GM23248 (cell line): ENCODE results near the gene NSUN4. TPM values are rescaled to one million over a fixed set of nuclear protein-coding genes. Genes with fewer than 3 reads are reported as not detected.

Experiments used
- DNase-seq: peaks from one replicate; pipeline ENCODE4 v3.0.0-alpha.2; 2015
- H2AFZ ChIP-seq: fragments of 200-600 bp; sonication (generic); 2 replicates; pipeline ENCODE4 v1.6.1; 2016; ENCODE audit warnings: antibody characterized with exemption
- H3F3A ChIP-seq: fragments of 200-600 bp; sonication (generic); 2 replicates; pipeline ENCODE4 v1.6.1; 2016; ENCODE audit warnings: mild to moderate bottlenecking, antibody characterized with exemption, mixed run types; ENCODE audit not compliant: insufficient read depth
- H3K27ac ChIP-seq: fragments of 200-600 bp; sonication (generic); 2 replicates; pipeline ENCODE4 v1.5.1; 2016; ENCODE audit warnings: mild to moderate bottlenecking
- H3K27me3 ChIP-seq: fragments of 200-600 bp; sonication (generic); replicated peaks from 2 replicates; pipeline ENCODE4 v1.6.1; 2016; ENCODE audit warnings: mild to moderate bottlenecking; ENCODE audit not compliant: insufficient read depth
- H3K36me3 ChIP-seq: fragments of 200-600 bp; sonication (generic); 2 replicates; pipeline ENCODE4 v1.6.1; 2016; ENCODE audit warnings: low read depth, mild to moderate bottlenecking
- H3K4me1 ChIP-seq: fragments of 200-600 bp; sonication (generic); 2 replicates; pipeline ENCODE4 v1.6.1; 2016; ENCODE audit warnings: mild to moderate bottlenecking; ENCODE audit not compliant: insufficient read depth
- H3K4me2 ChIP-seq: fragments of 200-600 bp; sonication (generic); one replicate; pipeline ENCODE4 v1.6.1; 2016; ENCODE audit warnings: mild to moderate bottlenecking; ENCODE audit not compliant: unreplicated experiment
- H3K4me3 ChIP-seq: fragments of 200-600 bp; sonication (generic); 2 replicates; pipeline ENCODE4 v1.5.1; 2016; ENCODE audit warnings: mild to moderate bottlenecking
- H3K79me2 ChIP-seq: fragments of 200-600 bp; sonication (generic); 2 replicates; pipeline ENCODE4 v1.6.1; 2016; ENCODE audit warnings: mild to moderate bottlenecking; ENCODE audit not compliant: insufficient read depth
- H3K9ac ChIP-seq: fragments of 200-600 bp; sonication (generic); 2 replicates; pipeline ENCODE4 v1.6.1; 2016; ENCODE audit warnings: mild to moderate bottlenecking
- H3K9me2 ChIP-seq: fragments of 200-600 bp; sonication (generic); 2 replicates; pipeline ENCODE4 v1.6.1; 2016; ENCODE audit warnings: mixed run types, mild to moderate bottlenecking, moderate library complexity; ENCODE audit not compliant: insufficient read depth
- H3K9me3 ChIP-seq: fragments of 200-600 bp; sonication (generic); one replicate; pipeline ENCODE4 v1.6.1; 2017; ENCODE audit warnings: low read depth
- H4K20me1 ChIP-seq: fragments of 200-600 bp; sonication (generic); 2 replicates; pipeline ENCODE4 v1.6.0; 2016; ENCODE audit not compliant: insufficient read depth
- EZH2 ChIP-seq: fragments of 200-600 bp; sonication (generic); IDR thresholded peaks from 2 replicates; pipeline ENCODE4 v1.6.1; 2018; ENCODE audit warnings: antibody characterized with exemption, mild to moderate bottlenecking; ENCODE audit not compliant: insufficient read depth, poor library complexity, severe bottlenecking
- EZH2phosphoT487 ChIP-seq: fragments of 200-600 bp; sonication (generic); IDR thresholded peaks from 2 replicates; pipeline ENCODE4 v1.6.1; 2018; ENCODE audit warnings: antibody characterized with exemption, moderate library complexity, mild to moderate bottlenecking, low read depth; ENCODE audit not compliant: insufficient read depth
- WGBS, 2 experiments: methylation state at CpG; one replicate each; pipeline ENCODE4 v1.1.6; 2015 to 2017; ENCODE audit warnings: low lambda C conversion rate in 2 of 2, low coverage in 1 of 2; ENCODE audit errors: missing lambda C conversion rate in 2 of 2; 5-methylcytosine and 5-hydroxymethylcytosine counted together
- in situ Hi-C: fragments of 300-500 bp; cut with MboI; formaldehyde crosslinking; loops from 2 replicates; pipeline ENCODE4 v1.15.0; 2020
- polyA plus RNA-seq: library from polyadenylated mRNA; unstranded; fragments of >200 nt; fragmentation: Nextera tagmentation; extraction: Ambion mirVana; gene quantifications from 2 replicates; pipeline ENCODE4 v1.2.1, GENCODE V29; 2016
- total RNA-seq: library from RNA; depleted of rRNA; stranded (reverse); fragments of >200 nt; shearing (Covaris generic); gene quantifications from 2 replicates; pipeline ENCODE4 v1.2.3, GENCODE V29; 2014; rRNA removed

The NSUN4 gene
- total RNA-seq (11.7 and 12.5 TPM in 2 replicates), polyA plus RNA-seq (11.4 and 14.9 TPM in 2 replicates)

GRCh38 chr1:46340404-46341221, at the start of gene NSUN4:
TSS of gene NSUN4 (plus strand) at chr1:46340807. CDS start at chr1:46340827, 20 bp downstream.
- in situ Hi-C loops, result no loop called here
- Histone ChIP-seq H3K4me2 (peak within 1 kb of the TSS; percentile 74), H3K9ac (peak within 1 kb of the TSS; percentile 89), H3K4me1 (peaks cover 14% of the 10 kb centered on the region; the same call in 1 of the 2 replicates), H3F3A (peaks cover 24% of the 10 kb centered on the region; the same call in 1 of the 2 replicates), H3K79me2 (peaks cover 36% of the 10 kb centered on the region), H3K9me3 (no peaks in the 10 kb centered on the region), H3K27me3 (no peaks in the 10 kb centered on the region), H3K27ac (peak within 1 kb of the TSS; percentile 89), H4K20me1 (no peaks in the 10 kb centered on the region), H3K9me2 (no peaks in the 10 kb centered on the region), H3K36me3 (peaks cover 9% of the 10 kb centered on the region; the same call in 1 of the 2 replicates), H3K4me3 (peak within 1 kb of the TSS; percentile 79), H2AFZ (peak within 1 kb of the TSS; percentile 94)
- 1 to 2% methylated on average over 51 to 53 of the region's 53 CpGs for WGBS, 2 experiments
- TF ChIP-seq EZH2phosphoT487 (no peak), EZH2 (no peak)
- peak; percentile 99 for DNase-seq

DNA sequence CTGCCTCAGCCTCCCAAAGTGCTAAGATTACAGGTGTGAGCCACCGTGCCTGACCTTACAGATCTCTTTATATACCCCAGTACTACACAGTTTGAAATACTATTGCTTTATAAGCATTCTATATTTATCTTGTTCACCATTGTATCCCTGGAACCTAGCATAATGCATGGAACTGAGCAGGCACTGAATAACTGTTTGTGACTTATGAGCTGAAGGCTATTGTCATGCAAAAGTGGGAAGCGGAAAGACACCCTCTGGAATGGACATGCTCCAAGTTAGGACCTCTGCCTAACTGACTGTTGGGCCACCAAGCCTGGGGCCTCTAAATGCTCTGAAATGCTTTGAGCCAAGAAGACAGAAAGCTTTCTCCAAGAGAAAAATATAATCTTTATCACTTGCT, 45.3 kb upstream of the NSUN4 start:
- WGBS, 2 experiments, result 98 to 100% methylated on average over 2 of the region's 2 CpGs
- in situ Hi-C loops, result no loop called here
- TF ChIP-seq EZH2phosphoT487, result no peak
- TF ChIP-seq EZH2, result no peak
- Histone ChIP-seq H3K9me2 (no peaks in the 10 kb centered on the region), H3K36me3 (peaks cover 59% of the 10 kb centered on the region), H3F3A (peaks cover 31% of the 10 kb centered on the region), H3K4me3 (no peak overlapping the region), H3K27me3 (no peaks in the 10 kb centered on the region), H4K20me1 (no peaks in the 10 kb centered on the region; the same call in 1 of the 2 replicates), H3K79me2 (peaks cover 98% of the 10 kb centered on the region), H3K9ac (no peak overlapping the region), H3K9me3 (no peaks in the 10 kb centered on the region), H3K27ac (no peak overlapping the region), H2AFZ (no peak overlapping the region), H3K4me1 (0 out of 2 replicates have a peak, but pooled peaks cover 4% of the 10 kb centered on the region), H3K4me2 (no peak overlapping the region)
- DNase-seq, result no peak

DNA sequence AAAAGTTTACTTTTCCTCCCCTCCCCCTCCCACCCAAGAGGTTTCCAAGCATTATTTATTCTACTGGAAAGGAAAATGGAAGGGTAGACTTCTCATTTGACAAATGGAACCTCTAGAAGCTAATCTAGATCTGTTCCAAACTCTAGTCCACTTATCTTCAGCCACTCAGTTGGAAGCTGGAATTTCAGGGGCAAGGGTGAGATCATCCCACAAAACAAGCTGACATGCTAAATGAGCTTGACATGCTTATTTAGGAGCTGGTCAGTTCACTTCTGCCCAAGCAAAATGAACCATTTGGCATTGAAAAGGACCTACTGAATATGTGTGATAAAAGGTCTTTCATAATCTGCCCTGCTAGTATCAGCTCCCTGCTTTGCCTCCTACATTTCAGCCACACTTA, 42.2 kb upstream of the NSUN4 start:
- H3F3A ChIP-seq, result peaks cover 21% of the 10 kb centered on the region; the same call in 1 of the 2 replicates
- no peaks in the 10 kb centered on the region for H3K9me2 ChIP-seq
- no peak overlapping the region for H2AFZ ChIP-seq
- peaks cover 97% of the 10 kb centered on the region for H3K79me2 ChIP-seq
- H3K27ac ChIP-seq, result no peak overlapping the region
- H3K36me3 ChIP-seq, result peaks cover 47% of the 10 kb centered on the region
- no peak for TF ChIP-seq EZH2
- TF ChIP-seq EZH2phosphoT487, result no peak
- H3K4me3 ChIP-seq, result no peak overlapping the region
- H3K4me1 ChIP-seq, result peaks cover 10% of the 10 kb centered on the region; the same call in 1 of the 2 replicates
- DNase-seq, result no peak
- H3K9me3 ChIP-seq, result no peaks in the 10 kb centered on the region
- no peaks in the 10 kb centered on the region for H3K27me3 ChIP-seq
- in situ Hi-C loops, result no loop called here
- H4K20me1 ChIP-seq, result no peaks in the 10 kb centered on the region; the same call in 1 of the 2 replicates
- H3K9ac ChIP-seq, result no peak overlapping the region
- H3K4me2 ChIP-seq, result no peak overlapping the region

DNA sequence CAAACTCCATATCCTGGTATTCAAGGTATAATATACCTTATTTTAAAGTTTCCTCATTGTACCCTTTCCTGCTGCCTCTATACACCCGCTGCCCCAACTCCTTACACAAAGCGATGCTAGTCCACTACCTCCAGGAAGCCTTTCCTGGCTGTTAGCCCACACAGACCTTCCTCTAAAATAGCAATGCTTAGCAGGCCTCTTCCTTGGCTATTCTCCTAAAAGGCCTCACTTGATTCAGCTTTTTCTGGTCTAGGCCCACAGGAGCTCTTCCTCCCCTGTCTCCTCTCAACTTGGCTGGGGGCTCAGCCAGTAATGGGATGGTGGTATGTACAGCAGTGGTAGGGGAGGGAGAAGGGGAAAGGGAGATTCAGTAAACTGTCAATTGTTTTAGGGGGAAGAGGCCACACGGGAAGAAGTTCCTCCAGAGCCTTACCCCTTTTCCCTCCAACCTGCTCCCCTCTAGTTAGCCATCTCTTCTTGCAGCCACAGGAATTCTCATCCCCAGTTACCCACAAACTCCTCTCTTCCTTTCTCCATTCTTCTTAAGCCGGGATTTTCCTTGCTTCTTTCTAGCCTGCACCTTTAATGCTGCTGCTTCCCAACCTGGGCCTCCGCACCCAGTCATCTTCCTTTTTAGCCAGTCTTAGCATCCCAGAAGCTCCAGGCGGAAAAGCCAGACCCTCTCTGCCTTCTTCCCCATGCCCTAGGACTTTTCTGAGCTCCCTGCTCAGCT, 39.8 kb upstream of the NSUN4 start:
- H2AFZ ChIP-seq, result peak overlapping the region; percentile 76; the same call in 1 of the 2 replicates
- H3K4me3 ChIP-seq, result peak overlapping the region; percentile 98
- TF ChIP-seq EZH2, result no peak
- no peak for TF ChIP-seq EZH2phosphoT487
- H3K9me3 ChIP-seq, result no peaks in the 10 kb centered on the region
- in situ Hi-C loops, result no loop called here
- no peaks in the 10 kb centered on the region for H3K9me2 ChIP-seq
- H4K20me1 ChIP-seq, result no peaks in the 10 kb centered on the region; the same call in 1 of the 2 replicates
- peak overlapping the region; percentile 100 for H3K9ac ChIP-seq
- peak overlapping the region; percentile 97 for H3K27ac ChIP-seq
- peak overlapping the region; percentile 94 for H3K4me2 ChIP-seq
- H3K27me3 ChIP-seq, result no peaks in the 10 kb centered on the region
- peak; percentile 60 for DNase-seq
- H3K36me3 ChIP-seq, result peaks cover 23% of the 10 kb centered on the region
- H3K79me2 ChIP-seq, result peaks cover 97% of the 10 kb centered on the region
- H3F3A ChIP-seq, result peaks cover 32% of the 10 kb centered on the region; the same call in 1 of the 2 replicates
- WGBS, 2 experiments, result 20 to 28% methylated on average over 6 of the region's 6 CpGs
- peaks cover 19% of the 10 kb centered on the region for H3K4me1 ChIP-seq
